GM18867 (cell line): ENCODE data around the gene CFAP221.
A peak's percentile ranks its signal among the peaks of the same experiment; 100 is the strongest.

ENCODE experiments used
- ATAC-seq: cut with Tn5 transposase; IDR thresholded peaks from one replicate; pipeline ENCODE4 v1.9.1; 2021; ENCODE audit warnings: mild to moderate bottlenecking, moderate library complexity; ENCODE audit not compliant: unreplicated experiment

CFAP221 gene

DNA sequence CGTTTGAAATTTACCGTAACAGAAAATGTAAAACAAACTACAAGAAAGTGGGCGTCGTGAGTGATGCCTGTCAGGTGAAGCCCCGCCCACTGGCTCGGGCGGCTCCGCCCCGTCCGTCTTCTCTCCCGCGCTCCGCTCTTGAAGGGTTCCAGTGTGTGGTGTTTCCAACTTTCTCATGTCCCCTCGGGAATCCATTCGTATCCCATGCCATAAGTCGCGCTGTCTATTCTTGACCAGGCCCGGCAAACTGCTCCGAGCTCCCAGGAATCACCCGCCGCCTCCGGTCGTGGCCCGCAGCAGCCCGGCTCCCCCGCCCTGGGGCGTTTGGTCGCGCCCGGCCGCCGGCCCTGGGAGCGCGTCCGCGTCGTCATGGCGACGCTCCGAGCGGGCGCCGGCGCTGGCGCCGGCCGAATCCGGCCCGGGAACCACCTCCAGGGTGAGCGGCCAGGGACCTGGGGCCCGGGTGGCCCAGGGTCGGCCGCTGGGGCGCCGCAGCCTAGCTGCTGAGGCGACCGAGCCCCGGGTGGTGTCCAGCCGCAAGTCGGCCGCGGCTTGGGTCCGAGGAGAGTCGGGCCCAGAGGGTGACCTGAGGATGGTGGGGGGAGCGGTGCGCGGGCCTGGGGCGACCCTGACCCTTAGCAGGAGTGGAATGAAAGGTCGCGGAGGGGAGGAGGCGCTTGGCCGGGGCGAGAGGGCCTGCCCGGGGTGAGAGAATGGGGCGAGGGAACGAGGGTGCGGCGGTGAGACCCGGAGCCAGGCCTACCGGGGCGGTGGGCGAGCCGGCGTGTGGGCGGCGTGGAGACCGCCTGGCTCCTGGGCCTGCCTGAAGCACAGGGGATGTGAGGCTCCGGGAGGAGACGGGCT lies at the start of gene CFAP221:
CFAP221 (plus strand) TSS at position 375 of the 864 bp plus-strand sequence. CDS start 1,683 bp downstream, outside the sequence.
- no peak for ATAC-seq

DNA sequence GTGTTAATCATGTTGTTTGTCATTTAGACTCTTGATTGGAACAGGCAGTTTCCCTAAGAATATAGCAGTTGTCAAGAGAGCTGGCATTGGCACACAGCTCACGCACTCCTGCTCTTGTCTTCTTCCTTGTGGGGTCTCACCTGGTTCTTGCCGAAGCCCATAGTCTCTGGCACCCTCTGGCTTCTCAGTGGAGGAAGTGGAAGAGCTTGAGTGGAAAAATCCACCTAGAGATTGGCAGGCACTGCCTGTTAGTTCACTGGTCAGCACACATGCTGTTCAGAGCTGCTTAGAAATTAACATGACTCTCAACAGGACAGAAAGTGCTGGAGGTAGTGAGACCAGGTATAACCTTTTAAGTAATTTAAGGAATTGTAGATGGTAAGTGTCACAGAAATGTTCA lies 48.3 kb upstream of the CFAP221 start:
- no peak for ATAC-seq

DNA sequence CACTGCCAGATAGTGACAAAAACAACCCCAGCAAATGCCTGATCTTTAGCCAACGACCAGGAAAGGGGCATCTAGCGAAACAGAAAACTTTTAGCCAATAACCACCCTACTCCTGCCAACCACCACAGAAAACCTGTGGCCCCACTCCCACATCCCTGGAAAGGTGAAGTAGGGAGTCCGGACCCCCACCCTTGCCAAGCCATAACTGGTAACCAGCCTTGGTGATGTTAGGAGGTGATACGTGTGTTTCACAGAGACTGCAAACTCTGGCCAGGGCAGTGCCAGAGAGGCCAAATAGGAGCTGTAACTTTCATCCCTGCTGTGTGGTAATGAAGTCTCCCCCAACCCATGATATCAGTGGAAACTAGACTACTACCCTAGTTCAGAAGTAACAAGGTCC lies 47.6 kb upstream of the CFAP221 start:
- no peak for ATAC-seq

DNA sequence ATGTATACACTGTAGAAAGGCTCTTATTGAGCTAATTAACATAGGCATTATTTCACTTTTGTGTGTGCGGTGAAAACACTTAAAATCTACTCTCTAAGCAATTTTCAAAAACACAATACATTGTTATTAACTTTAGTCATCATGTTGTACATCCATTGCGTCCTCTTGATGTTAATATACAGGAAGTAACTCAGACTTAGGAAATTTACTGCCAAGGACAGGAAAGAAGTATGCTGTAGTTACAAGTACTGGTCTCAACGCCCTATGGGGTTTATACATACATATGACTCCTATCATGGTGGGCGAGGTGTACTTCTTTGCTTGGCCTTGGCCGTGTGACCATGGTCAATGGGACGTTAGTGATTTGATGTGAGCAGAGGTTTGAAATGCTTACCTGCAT lies 35.5 kb upstream of the CFAP221 start:
- no peak for ATAC-seq

DNA sequence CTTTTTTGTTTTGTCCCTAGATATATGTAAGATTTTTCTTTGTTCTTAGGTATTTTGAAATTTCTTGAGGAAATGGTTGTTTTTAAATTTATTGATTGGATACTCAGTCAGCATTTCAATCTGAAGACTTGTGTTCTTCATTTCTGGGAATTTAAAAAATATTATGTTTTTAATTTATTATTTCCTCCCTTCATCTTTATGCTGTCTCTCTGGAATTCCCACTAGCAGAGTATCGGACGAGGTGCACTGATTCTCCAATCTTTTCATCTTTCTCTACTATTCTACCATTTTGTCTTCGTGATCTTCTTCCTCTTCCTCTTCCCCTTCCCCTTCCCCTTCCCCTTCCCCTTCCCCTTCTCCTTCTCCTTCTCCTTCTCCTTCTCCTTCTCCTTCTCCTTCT lies 32.3 kb upstream of the CFAP221 start:
- no peak for ATAC-seq

DNA sequence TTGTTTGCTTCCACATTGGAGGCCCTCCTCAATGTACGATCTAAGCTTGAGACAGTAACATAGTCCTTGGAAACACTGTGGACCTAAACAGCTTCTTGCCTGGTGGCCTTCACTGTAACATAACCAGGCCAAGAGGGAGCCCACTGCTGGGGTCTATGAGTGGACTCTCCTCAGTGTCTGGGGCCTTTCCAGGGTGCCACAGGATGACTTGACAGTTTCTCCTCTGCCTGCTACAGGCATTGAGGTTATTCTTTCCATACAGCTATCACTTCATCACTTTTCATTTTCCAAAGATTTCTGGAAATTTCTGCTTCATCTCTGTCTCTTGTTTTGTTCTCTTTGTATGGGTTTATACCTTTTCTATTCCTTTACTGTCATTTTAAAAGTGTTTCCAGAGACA lies 31.3 kb upstream of the CFAP221 start:
- ATAC-seq = no peak

DNA sequence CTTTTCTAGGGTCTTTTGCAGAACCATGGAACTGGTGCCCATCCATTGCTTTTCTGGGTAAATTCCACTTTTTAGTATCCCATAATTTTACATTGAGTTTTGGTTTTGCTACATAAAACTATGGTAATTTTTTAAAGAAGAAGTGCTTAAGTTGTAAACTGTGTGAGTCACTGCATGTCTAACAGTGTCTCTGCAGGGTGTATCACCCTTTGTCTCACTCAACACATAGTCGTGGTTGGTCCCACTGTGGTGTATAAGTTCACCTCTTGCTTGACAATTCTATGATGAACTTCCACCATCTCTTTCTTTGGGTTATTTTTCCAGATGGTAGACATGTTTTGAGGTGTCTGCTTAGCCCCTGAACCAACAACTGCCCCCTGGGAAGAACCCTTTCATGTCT lies 30.4 kb upstream of the CFAP221 start:
- no peak for ATAC-seq

DNA sequence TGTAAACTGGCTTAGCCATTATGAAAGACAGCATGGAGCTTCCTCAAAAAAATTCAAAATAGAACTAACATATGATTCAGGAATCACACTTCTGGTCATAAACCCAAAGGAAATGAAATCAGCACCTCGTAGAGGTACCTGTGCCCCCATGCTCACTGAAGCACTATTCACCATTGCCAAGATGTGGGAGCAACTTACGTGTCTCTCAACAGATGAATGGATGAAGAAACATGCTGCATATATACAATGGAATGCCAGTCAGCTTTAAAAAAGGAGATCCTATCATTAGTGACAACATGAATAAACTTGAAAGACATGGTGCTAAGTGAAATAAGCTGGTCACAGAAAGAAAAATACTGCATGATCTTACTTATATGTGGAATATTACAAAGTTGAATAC lies 28.1 kb upstream of the CFAP221 start:
- no peak for ATAC-seq

DNA sequence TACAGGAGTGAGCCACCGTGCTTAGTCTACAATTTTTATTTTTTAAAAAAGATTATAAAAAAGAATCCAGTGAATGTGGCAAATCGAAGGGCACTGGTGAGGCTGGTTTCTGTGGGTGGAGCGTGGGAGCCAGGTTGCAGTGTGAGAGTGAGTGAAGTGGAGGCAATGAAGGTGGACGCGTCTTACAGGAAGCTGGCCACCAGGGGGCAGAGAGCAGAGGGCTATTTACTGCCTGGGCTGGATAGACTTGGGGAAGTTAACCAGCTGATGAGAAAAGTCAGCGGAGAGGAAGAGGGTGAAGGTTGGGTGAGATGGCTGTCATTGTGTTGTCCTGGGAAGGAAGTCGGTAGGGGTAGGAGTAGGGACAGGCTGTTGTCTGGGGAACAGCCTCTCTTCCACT lies 26.8 kb upstream of the CFAP221 start:
- peak; percentile 96 for ATAC-seq

DNA sequence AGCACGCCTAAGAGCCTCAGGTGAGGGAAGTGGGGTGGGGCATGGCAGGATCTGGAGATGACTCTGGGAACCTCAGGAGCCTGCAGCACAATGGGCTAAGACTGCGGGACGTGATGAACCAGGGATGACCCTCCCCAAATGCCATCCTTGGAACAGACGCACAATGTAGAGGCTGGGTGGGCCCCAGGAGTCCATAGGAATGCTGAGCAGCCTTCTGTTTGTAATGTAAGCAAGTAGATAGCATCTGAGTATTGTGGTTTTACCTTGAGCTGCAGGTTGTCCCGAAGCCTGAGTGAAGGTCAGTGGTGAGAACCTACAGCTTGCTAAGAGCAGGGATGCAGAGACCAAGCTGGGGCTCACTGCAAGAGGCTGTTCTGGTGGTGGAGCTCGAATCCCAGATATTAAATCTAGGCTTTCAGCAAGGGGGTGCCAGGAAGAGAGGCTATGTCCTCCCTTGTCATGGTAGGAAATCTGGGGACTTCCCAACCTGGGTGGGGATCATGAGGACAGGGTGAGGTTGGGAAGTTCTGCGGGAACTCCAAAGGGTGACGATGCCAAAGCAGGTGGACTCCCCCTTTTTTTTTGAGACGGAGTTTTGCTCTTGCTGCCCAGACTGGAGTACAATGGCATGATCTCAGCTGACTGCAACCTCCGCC lies 25.7 kb upstream of the CFAP221 start:
- no peak for ATAC-seq

DNA sequence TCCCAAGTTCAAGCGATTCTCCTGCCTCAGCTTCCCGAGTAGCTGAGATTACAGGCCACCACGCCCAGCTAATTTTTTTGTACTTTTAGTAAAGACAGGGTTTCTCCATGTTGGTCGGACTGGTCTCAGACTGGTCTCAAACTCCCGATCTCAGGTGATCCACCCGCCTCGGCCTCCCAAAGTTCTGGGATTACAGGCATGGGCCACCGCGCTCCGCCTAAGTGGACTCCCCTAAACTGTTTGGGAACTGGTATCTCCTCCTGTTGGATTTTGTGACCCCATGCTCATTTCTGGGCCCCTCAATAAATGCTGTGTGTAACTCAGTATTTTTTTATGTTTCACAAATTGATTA lies 25.2 kb upstream of the CFAP221 start:
- ATAC-seq = no peak

DNA sequence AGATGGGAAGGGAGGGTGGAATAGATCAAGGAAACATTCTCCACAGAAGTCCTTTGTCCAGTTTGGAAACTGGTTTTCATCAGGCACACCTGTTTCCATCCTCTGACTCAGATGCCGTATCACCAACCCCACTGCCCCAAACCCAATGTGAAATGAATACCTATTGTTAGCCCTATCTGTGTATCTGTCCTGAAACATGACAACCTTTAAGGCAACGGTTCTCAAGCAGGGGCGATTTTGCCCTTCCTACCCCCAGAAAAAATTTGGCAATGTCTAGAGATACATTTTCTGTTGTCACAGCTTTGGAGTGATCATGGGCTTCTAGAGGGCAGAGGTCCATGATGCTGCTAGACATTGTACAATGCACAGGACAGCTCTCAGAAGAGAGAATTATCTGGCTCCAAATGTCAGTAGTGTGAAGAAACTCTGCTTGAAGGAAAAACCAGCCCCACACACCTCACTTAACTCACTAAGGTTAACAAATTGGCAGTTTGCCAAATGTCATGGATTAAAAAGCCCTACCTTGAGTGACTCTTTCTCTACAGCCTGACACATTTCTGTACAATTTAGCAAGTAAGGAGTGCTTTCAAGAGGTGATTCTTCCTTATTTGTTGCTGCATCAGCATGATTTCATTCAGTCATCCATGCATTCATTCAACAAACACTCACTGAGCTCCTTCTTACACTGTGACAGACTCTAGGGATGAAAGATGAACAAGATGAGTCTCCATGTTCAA lies 23.4 kb upstream of the CFAP221 start:
- no peak for ATAC-seq

DNA sequence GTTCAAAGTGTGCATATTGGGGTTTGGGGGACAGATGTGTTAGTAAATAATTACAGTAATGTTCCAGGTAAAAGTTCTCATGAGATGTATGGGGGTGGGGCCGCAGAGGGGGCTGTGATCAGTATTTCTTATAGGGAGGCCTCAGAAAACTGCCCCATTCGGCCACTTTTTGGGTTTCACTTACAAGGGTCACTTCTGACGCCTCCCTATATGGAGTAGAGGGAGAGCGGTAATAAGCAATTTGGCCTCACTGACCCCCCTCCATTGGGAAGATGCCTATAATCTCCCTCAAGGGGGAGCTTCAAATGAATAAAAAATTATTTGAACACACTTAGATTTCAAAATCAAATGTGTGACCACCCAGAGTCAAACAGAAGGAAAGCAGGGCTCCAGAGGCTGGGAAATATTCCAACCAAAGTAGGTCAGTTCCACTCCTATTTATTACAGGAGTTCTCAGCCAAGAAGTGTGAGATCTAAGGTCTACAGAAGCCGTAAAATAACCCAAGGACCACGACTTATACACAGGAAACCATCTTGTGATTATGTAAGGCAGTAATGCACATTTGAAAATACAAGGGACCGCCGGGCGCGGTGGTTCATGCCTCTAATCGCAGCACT lies 22.7 kb upstream of the CFAP221 start:
- ATAC-seq = no peak

DNA sequence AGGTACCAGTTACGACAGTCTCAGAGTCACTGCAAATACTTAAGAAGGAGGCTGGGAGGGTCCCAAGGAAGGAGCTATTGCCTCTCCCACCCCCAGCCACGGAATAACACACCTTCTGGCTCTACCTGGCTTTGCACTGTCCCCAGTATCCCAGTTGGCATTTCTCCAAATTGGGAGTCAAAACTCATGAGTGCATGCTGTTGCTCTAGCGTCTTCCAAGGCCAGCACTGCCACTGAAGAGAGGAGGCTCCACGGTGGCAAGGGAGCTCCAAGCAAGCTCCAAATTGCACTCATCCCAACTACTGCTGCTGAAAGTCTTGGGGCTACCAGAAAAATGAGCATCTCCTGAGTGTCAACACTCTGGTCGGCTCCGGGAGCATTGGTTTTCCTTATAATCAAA lies 21.6 kb upstream of the CFAP221 start:
- ATAC-seq = no peak

DNA sequence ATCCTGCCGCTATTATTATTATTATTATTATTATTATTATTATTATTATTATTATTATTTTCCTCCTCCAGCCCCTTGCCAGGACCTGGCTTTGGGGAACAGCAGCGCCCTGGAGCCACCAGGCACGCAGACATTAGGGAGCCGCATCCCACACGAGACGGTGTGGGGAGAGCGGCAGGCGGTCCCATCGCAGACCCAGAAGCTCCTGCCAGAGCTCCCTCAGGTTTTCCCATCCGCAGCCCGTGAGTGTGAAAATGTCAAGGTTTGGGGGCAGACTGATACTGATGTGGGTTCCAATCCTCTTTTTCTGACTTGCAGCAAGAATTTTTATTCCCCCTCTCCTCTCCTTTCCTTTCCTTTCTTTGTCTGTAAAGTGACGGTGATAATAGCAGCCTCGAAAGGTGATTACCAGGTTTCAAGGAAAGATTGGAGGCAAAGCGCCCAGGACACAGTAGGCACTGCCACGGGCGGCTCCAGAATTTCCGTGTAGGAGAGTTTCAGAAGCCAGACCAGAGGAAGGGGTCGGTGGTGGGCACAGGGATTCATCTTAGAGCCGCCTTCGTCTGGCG lies 20.8 kb upstream of the CFAP221 start:
- no peak for ATAC-seq

DNA sequence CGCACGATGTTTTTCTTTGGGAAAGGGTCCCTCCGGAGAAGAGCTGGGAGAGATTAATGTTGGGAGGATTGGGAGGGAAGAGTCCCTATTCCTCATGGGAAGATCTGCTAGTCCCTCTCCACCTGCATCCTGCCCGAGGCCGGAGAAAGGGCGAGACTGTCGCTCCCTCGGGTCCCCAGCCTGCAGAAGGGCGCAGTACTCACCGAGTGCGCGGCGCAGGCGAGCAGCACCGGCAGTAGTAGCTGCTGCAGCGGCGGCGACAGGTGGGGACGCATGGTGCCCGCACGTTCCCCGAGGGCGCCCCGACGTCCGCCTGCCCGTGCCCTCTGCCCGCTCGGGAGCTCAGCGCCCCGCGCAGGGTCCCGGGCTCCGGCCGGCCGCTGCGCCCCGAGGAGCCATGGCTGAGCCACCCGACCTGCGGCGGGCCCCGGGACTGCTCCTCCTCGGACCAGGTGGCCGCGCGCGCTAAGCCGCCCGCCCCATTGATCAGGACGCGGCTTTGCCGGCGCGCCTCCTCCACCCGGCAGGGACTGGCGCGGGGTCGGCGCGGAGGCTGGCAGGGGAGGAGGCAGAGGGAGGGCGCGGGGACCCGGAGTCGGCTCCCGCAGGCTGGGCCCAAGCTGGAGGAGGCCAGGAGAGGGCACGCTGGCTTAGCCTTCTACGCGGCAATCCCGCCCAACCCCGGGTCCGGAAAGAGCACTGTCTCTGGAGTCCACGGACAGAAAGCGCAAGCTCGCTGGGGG lies 20.1 kb upstream of the CFAP221 start, which contains the start of gene SCTR:
SCTR (minus strand) TSS at position 532 of the 743 bp plus-strand sequence; CDS start at position 275, 257 bp downstream.
- no peak for ATAC-seq

DNA sequence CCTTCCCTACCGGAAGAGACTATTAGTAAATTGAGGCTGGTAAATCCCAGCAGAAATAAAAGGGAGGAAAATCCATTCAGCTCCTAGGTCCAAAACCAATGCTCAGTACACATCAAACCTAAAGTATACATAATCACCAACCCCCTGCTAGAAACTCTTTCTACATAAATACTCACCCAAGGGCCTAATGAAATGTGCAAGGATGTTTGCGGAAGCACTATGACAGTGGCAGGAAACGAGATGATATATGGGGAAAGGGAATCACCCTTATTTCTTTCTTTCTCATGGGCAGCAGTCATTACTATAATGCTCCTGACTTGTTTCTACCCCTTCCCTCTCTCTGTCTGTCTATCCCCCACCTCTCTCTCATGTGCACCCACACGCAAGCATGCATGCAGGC lies 18.6 kb upstream of the CFAP221 start:
- no peak for ATAC-seq

DNA sequence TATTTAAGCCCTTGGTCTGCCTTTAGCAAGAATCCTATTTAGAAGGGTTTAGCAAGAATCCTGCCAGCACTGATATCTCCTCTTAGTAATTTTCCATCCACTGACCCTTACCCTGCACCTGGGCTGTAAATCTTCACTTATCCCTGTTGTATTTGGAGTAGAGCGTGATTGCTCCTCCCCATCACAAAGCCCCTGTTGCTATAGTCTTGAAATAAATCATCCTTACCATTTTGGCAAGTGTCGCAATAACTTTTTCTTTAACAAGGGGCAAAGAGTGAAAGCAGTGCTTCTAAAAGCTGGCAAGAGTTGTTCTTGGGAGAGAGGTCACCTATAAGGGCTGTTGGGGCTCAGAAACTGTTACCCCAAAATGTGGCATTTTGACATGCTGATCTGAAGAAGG lies 16.2 kb upstream of the CFAP221 start:
- ATAC-seq = no peak

DNA sequence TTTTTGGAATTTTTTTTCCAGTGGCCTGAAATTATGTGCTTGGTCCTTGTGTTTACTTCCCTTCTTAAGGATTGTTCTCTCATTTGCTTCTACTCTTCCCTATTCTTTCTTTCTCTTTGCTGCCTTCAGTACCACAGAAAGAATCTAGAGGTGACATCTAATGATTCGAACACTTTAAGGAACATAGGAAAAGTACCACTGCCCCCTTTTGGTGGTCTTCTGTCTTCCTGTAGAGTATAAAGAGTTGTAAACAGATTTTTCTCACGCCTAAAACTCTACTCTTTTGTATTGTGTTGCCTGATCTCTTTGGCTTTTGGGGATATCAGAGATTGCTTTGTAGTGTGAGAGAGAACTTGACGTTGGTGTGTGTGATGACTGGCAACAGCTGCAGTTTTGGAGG lies 13.0 kb upstream of the CFAP221 start:
- no peak for ATAC-seq

DNA sequence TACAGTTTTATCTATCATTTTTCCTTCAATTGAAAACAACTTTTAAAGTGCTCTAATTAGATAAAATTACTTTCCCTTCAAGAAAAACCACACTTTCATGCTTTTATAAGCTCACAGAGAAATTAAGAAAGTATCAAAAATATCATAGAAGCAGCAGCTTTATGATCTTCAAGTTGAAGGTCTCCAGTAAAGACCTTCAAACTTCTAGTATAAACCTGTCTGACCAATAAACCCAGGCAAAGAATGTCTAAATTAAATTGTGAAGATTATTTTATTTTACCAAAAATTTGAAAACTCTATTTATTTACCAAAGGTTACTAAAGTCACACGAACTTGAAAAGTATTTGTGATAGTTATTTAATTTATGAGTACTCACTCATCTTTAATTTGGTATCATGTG lies 10.7 kb upstream of the CFAP221 start:
- no peak for ATAC-seq
